ACC112 (cell line): Measurements from ENCODE around the gene SFTPA1.
"Not testable (repeated sequence)": the region's sequence is repeated elsewhere in the genome, so short reads cannot be mapped to it uniquely, and the experiment has no call there.

Source experiments
- H2AFZ ChIP-seq: fragments of 200-600 bp; sonication (generic); one replicate; pipeline ENCODE4 v1.6.0; 2017; ENCODE audit warnings: antibody characterized with exemption, low read length; ENCODE audit not compliant: unreplicated experiment
- H3K27ac ChIP-seq: fragments of 200-600 bp; sonication (generic); 2 replicates; pipeline ENCODE4 v1.5.1; 2014; ENCODE audit warnings: low read depth, mild to moderate bottlenecking, antibody characterized with exemption, low read length, moderate library complexity
- H3K27me3 ChIP-seq: fragments of 200-600 bp; sonication (generic); 2 replicates; pipeline ENCODE4 v1.6.1; 2014; ENCODE audit warnings: mild to moderate bottlenecking, antibody characterized with exemption, low read length, moderate library complexity, mixed read lengths; ENCODE audit not compliant: insufficient read depth
- H3K36me3 ChIP-seq: fragments of 200-600 bp; sonication (generic); 2 replicates; pipeline ENCODE4 v1.6.1; 2016; ENCODE audit warnings: mild to moderate bottlenecking, antibody characterized with exemption, low read length, moderate library complexity, mixed read lengths; ENCODE audit not compliant: insufficient read depth
- H3K4me1 ChIP-seq: fragments of 200-600 bp; sonication (generic); one replicate; pipeline ENCODE4 v1.6.1; 2016; ENCODE audit warnings: low read length, mixed read lengths; ENCODE audit not compliant: insufficient read depth, unreplicated experiment, control insufficient read depth
- H3K4me3 ChIP-seq: fragments of 200-600 bp; sonication (generic); 2 replicates; pipeline ENCODE4 v1.5.1; 2014; ENCODE audit warnings: mild to moderate bottlenecking, low read depth, low read length
- H3K79me2 ChIP-seq: fragments of 200-600 bp; sonication (generic); one replicate; pipeline ENCODE4 v1.6.0; 2016; ENCODE audit warnings: low read length; ENCODE audit not compliant: control insufficient read depth, unreplicated experiment, insufficient read depth

Gene SFTPA1

DNA sequence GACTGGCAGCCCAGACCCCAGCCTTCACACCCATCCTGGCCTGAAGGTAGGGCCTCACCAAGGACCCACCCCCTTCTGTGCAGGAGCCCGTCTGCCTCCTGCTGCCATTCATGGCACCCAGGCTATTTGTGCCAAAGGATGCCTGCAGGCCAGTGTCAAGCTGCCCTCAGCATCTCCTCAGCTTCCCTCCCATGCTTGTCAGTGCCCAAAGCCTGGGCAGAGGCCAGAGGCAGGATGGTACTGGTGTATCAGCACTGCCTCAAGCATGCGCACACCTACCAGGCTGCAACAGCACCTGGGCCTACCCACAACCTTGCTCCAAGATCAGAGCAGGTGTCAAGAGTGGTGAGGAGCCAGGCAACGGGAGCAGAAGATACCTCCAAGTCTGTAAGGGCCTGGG lies 27.6 kb downstream of the SFTPA1 start:
- no peak overlapping the region for H2AFZ ChIP-seq
- H3K4me1 ChIP-seq = no peaks in the 10 kb centered on the region
- no peaks in the 10 kb centered on the region; the same call in 1 of the 2 replicates for H3K27me3 ChIP-seq
- H3K27ac ChIP-seq = no peak overlapping the region
- H3K79me2 ChIP-seq = no peaks in the 10 kb centered on the region
- H3K4me3 ChIP-seq = no peak overlapping the region
- no peaks in the 10 kb centered on the region for H3K36me3 ChIP-seq

DNA sequence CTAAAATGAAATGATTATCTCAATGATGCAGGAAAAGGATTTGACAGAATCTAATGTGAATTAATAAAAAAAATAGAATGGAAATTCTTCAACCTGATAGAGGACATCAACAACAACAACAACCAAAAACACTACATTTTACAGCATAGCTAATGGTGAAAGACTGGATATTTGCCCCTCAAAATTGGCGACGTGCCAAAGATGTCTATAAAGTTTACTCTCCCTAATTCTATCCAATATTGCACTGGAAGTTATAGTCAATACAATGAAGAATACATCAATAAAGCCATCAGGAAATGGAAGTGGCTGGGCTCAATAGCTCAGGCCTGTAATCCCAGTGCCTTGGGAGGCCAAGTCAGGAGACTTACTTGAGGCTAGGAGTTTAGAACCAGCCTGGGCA lies 42.0 kb downstream of the SFTPA1 start:
- H3K27me3 ChIP-seq, H3K4me3 ChIP-seq, H3K27ac ChIP-seq, H3K36me3 ChIP-seq, H3K4me1 ChIP-seq, H2AFZ ChIP-seq, H3K79me2 ChIP-seq: not testable (repeated sequence)

DNA sequence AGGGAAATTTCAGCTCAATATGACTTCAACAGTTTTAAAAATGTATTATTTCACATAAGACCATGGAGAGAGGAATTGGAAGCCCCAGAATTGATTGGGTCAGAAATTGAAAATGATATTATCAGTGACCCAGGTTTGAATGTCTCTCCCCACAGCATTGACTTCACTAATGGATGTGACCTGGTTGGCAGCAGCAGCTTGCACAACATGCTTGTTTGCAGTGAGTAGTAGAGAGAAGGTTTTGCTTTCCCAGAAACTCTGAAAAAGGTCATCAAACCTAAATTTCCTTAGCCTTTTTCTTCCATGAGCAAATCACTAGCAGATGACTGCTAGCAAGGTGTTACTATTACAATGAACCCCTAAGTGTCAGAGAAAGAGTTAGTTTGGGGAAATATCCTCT lies 52.5 kb downstream of the SFTPA1 start:
- H2AFZ ChIP-seq, H3K4me1 ChIP-seq, H3K4me3 ChIP-seq, H3K27me3 ChIP-seq, H3K27ac ChIP-seq, H3K79me2 ChIP-seq, H3K36me3 ChIP-seq: not testable (repeated sequence)

DNA sequence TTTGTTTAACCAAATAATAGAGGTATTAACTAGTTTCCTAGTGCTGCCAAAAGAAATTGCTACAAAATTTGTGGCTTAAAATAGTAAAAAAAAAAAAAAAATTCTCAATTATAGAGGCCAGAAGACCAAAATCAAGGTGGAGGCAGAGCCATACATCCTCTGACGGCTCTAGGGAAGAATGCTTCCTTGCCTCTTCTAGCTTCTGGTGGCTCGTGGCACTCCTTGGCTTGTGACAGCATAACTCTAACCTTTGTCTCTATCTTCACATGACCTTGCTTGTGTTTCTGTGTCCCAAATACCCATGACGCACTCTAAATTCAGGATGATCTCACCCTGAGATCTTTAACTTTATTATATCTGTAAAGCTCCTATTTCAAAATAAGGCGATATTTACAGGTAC lies 53.9 kb downstream of the SFTPA1 start:
- not testable (repeated sequence) for H2AFZ ChIP-seq, H3K27ac ChIP-seq, H3K36me3 ChIP-seq, H3K27me3 ChIP-seq, H3K4me3 ChIP-seq, H3K79me2 ChIP-seq, H3K4me1 ChIP-seq
